NCI-H1694 treated with DMSO at 0.1 percent for 48 hours (cell line): ENCODE results near the gene CLDN14.
A peak's percentile ranks its signal among the peaks of the same experiment; 100 is the strongest.

ENCODE experiments used
- DNase-seq: peaks from one replicate; lab custom pipeline; 2025; lab: John Stamatoyannopoulos, UW

CLDN14 gene

DNA sequence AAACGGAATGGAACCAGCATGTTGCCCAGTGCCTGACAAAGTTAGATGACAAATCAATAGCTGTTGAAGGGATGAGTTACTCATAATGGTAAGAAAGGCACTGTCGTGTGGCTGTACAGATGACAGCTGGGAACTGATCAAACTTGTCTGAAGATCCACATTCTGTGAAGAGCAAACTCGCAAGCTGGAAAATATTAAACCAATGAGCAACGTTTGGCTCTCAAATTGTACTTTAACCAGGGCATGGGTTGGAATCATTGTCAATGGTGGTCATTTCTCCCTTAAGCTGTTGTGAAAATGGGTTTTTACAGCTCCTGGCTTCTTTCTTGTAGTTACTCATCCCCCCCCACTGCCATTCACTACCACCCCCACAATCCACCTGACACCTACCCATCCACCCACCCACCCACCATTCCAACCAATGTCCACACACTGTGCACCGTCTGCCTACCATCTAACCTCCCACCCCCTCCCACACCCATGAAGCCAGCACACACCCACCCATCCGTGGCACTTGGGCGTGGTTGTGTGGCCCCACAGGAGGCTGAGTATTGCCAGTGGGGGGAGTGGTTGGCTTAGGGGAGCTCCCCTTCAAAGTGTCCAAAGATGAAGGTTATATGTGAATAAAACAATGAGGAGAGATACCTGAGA is 46.7 kb downstream of the CLDN14 start:
- DNase-seq: no peak

DNA sequence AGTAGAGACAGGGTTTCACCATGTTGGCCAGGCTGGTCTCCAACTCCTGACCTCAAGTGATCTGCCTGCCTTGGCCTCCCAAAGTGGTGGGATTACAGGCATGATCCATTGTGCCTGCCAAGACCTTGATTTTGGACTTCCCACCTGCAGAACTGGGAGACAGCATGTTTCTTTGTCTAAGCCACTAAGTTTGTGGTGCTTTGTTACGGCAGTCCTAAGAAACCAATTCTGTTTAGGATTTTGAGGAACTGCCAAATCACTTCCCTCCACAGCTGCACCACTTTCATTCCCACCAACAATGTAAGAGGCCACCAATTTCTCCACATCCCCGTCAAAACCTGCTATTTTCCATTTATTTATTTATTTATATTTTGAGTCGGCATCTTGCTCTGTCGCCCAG is 48.7 kb downstream of the CLDN14 start:
- DNase-seq: no peak

DNA sequence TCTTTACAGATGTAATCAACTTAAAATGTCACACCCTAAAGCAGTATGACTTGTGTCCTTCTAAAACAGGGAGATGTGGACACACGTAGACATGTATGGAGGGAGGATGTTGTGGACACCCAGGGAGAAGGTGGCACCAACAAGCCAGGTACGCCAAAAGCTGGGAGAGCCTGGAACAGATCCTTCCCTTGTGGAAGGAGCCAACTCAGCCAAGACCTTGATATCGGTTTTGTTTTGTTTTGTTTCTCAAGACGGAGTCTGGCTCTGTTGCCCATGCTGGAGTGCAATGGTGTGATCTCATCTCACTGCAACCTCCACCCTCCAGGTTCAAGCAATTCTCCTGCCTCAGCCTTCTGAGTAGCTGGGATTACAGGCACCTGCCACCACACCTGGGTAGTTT is 49.1 kb downstream of the CLDN14 start:
- DNase-seq: no peak

DNA sequence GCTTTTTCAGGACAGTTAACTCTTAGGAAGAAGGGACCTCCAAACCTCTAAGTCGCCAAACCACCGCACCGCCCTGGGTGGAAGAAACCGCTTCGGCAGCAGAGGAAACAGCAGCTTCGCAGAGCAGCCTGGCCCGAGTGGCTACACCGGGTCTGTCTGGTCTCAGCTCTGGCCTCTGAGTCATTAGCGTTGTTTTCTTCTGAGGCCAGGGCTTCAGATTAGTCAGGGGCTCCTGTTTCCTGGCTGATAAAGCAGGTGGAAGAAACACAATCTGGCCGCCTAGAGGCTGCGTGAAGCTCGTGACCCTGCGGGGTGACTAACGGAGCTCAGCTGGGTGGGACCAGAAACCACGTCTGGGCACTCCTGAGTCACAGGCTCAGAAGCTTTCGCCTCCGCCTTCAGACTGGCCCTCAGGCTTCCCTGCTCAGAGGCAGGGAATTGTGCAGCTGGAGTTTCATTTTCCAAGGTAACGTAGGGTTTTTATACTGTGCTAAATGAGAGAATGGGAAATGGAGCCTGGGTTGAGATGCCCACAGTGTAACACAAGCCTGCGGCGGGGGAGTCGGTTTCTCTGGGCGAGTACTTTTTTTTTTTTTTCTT is 49.9 kb downstream of the CLDN14 start:
- no peak for DNase-seq

DNA sequence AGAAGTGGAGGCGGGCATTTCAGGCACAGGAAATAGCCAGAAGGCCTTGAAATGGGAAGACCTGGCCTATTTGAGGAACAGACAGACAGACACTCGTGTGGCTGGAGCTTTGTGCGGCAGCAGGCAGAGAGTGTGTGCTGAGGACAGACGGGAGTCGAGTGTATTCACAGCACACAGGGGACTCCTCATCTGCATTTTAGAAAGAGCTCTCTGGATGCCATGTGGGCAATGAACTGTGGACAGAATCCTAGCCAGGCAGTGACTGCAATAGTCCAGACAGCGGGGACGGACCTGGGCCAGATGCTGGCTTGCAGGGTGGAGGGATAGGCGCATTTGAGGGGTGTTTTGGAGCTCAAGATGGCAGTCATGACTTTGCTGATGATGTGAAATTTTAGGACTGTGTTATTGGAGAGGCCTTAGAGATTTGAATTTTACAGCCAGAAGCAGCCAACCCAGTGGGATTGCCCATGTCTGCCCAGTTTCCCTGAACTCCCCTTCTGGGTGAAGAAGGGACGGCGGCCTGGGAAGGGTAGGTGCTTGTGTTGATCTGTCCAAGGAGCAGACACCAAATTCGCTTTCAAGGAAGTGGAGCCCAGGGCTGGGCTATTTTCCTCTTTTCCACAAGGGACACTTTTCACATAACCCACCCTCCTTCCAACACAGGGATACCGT is 51.0 kb downstream of the CLDN14 start:
- DNase-seq: no peak

DNA sequence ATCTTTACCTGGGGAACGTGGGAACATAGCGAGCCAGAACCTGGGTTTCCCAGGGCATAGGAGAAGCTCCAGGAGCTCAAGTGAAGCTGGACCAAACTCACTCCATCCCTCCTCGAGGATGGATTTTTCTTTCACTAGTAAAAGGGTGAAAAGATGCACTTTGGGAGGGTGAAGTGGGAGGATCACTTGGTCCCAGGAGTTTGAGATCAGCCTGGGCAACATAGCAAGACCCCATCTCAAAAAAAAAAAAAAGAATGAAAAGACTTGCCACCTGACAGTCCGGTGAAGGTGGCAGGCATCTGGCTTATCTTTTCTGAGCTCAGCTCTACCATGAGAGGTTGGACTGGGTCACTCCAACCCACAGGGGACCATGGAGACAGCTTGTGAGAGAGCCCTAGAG is 52.4 kb downstream of the CLDN14 start:
- DNase-seq: no peak

DNA sequence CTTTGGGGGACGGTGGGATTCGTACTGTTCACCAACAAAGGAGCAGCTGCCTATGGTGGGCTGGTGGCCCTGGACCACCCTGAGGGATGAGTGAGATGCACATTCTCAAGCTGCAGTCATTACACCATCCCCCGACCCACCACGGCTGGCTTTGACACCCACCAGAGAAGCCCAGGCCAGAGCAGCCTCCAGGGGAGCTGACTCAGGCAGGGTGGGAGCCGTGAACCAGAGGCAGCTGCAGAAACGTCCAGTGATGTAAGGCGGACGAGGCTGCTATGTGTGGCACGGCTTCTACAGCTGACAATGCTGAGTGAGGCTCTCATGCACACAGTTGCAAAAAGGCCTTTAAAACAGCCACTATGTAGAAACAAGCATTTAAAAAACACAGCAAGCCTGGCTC is 54.6 kb downstream of the CLDN14 start:
- DNase-seq: no peak

DNA sequence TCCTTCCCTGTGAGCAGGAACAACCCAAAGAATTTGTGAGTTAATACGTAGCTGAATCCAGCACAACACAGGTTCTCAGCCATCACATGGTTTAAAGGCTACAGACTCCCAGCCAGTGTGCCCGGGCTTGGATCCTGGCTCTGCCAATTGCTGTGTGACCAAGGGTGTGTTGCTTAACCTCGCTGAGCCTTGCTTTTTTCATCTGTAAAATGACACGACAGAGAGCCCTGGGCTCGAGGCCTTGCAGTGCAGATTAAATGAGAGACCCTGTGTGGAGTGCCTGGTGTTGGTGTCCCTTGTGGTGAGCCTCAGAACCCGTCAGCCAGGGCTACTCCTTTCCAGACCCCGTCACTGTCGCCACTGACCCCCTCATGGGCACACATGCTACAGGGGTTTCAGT is 55.3 kb downstream of the CLDN14 start:
- no peak for DNase-seq

DNA sequence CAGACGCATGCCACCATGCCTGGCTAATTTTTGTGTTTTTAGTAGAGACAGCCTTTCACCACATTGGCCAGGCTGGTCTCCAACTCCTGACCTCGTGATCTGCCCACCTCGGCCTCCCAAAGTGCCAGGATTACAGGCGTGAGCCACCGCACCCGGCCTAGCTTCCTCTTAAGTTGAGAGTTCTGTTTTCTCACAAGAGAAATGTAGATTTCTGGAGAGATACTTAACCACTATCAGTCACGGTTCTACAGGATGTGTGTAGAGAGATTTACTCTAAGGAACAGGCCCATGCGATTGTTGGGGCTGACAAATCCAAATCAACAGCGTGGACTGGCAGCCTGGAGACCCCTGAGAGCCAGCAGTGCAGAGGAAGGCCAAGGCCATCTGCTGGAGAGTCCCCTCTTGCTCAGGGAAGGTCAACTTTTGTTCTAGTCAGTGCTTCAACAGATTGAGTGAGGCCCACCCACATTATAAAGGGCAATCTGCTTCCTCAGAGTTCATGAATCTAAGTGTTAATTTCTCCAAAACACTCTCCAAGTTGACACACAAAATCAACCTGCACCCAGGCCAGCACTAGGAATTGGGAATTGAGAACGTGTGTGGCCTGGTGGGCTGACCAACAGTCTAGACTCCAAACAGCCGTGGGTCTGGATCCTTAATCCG is 56.0 kb downstream of the CLDN14 start:
- DNase-seq: no peak

DNA sequence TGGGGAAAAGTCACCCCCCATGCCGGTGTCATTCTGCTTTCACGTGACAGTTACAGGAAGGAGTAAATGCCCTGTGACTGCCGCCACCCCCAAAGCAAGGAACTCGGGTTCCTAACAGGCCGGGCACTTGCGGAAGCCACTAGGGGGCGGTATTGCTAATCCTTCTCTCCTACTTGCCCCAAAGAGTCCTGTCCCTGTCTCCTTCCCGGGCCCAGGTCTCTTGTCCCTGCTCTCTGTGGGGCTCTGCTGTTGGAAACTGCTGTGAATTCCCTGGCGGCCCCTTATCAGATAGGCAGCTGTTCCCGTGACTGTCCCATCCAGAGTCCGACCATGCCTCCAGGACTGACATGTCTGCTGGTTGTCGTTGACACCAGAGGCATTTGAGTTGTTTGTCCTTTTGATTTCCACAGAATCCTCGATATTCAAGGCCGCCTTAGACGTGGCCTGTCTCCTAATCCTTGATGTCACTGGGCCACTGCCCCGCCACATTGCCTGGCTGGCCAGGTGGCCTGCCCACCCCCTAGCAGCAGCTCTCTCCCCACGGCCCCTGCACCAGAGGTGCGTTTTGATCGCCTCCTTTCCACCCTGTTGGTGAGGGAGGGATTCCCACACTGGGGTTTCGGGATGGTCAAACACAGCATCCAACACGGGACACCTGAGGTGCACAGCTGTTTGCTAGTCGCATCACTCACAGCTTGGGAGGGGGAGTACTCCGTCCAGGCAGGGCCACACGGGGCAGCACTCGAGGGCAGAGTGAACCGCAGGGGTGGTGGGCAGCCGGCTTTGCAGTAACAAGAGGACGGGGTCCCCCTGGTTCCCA is 57.4 kb downstream of the CLDN14 start:
- DNase-seq: peak; percentile 27

DNA sequence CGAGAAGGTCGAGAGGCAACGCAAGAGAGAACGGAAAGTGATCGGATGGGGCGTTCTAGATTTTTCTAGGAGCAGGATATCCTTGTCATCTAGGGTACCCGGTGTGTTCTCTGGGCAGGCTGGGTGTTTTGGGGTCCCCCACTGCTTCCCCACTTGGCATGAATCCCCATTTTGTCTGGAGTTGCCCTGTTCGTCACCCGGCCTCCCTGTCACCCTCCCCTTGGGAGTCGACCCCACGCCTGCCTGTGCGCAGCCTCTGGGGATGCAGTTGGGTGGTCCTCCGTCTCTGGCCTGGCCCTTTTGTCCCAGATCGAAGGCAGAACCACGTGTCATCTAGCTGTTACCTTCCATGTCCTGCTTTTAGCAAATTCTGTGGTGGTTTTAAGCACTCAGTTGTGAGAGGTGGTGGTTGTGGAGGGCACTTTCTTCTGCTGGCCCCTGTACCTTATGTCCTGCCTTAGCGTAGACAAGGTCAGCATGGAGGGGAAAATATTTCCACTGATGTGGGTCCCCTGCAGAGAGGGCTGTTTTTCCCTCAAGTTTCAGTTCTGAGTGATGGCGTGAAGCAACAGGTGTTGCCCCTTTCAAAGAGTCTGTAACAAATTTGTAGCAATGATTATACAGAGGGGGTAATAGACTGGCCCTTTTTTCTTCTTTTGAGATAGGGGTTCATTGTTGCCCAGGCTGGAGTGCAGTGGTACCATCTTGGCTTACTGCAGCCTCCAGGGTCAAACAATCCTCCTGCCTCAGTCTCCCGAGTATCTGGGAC is 59.2 kb downstream of the CLDN14 start:
- no peak for DNase-seq

DNA sequence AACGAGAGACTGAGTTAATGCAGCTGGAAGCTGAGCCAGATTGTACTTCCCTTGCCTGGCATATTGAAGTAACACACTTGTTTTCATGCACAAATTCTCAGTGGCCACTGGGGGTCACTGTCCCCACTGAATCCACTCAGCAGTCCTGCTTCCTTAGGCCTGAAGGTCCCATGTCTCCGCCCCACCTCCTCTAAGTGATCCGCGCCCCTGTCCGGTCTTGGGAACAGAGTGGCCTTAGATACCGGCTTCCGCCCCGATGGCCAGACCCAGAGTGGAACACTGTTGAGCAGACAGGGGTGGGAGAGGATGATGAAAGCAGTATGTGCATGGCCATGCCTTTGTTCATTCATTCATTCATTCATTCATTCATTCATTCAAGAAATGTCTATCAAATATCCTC is 59.9 kb downstream of the CLDN14 start:
- peak; percentile 63 for DNase-seq

DNA sequence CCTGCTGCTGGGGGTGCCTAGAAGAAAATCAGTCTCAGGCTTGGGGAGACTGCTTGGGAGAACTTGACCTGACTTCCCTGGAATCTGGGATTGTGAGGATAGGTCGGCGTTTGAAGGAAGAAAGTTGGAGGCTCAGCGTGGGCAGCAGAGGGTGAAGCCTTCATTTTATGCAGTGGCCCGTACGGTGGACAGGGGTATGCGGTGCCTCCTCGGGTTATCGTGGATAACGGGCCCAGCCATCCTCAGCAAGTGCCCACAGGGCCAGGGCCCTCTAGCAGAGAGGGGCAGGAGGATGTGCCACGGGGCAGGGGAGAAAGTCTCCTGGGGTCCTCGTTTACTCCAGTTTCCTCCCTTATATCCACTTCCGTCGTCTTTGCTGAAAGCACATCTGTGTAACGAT is 60.7 kb downstream of the CLDN14 start:
- DNase-seq: no peak

DNA sequence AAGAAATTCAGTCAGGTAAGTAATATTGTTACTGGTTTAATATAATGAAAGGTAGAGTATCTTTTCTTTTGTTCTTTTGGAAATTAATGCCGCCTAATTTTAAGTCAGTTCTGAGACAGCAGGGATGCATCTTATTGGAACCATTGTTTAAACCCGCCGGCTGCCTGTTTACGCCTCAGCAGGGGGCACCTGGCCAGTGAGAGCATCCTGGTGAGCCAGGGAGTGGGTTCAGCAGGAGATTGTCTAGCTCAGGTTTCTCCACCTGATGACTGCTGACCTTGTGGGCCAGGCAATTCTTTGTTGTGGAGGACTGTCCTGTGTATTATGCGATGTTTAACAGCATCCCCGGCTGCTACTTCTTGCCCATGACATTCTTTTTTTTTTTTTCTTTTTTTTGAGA is 64.5 kb downstream of the CLDN14 start:
- DNase-seq: no peak

DNA sequence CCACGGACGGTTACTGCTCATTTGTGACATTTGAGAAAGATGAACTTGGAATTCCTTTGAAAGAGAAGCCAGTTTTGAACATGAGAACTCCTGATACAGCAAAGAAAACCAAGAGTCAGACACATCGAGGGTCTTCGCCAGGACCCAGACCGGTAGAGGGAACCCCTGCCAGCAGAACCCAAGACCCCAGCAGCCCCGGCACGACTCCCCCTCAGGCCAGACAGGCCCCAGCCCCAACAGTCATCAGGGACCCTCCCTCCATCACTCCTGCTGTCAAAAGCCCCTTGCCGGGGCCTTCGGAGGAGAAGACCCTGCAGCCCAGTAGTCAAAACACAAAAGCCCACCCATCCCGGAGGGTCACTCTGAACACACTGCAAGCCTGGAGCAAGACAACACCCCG is 67.0 kb downstream of the CLDN14 start:
- no peak for DNase-seq

DNA sequence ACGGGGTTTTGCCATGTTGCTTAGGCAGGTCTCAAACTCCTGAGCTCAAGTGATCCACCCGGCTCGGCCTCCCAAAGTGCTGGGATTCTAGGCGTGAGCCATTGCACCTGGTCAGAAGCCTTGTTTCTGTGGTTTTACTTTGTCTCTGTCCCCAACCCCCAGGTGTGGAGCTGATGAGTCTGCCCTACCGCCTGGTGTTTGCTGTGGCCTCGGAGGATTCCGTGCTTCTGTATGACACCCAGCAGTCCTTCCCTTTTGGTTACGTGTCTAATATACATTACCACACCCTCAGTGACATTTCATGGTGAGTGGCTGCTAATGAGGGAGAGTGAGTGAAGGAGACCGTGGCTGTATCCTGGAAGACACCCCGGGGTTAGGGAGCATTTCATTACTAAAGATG is 68.6 kb downstream of the CLDN14 start:
- no peak for DNase-seq
